HG03520 (cell line): Measurements from ENCODE around the gene ANKRD23.
"Not testable (repeated sequence)": the region's sequence is repeated elsewhere in the genome, so short reads cannot be mapped to it uniquely, and the experiment has no call there.

Source experiments
- ATAC-seq: cut with Tn5 transposase; IDR thresholded peaks from one replicate; pipeline ENCODE4 v1.9.1; 2021; ENCODE audit warnings: mild to moderate bottlenecking, moderate library complexity; ENCODE audit not compliant: unreplicated experiment

The ANKRD23 gene

GRCh38 chr2:96864343-96865091 lies 20.7 kb upstream of the ANKRD23 start:
- ATAC-seq = no peak

GRCh38 chr2:96863575-96864342 lies 19.9 kb upstream of the ANKRD23 start:
- ATAC-seq = no peak

GRCh38 chr2:96863056-96863455 lies 19.2 kb upstream of the ANKRD23 start:
- not testable (repeated sequence) for ATAC-seq

- no peak for ATAC-seq
Measured at GRCh38 chr2:96861074-96861473, 17.3 kb upstream of the ANKRD23 start.

- ATAC-seq = no peak
Measured at GRCh38 chr2:96860065-96861029, 16.5 kb upstream of the ANKRD23 start.

- no peak for ATAC-seq
Measured at GRCh38 chr2:96859681-96860064, 15.9 kb upstream of the ANKRD23 start.

- ATAC-seq = no peak
Measured at GRCh38 chr2:96859099-96859649, 15.4 kb upstream of the ANKRD23 start.

GRCh38 chr2:96857667-96858372 lies 14.0 kb upstream of the ANKRD23 start, which contains the start of gene ANKRD39:
ANKRD39 (minus strand) TSS chr2:96858016; CDS start chr2:96857987, 29 bp downstream.
- ATAC-seq = peak; percentile 96

GRCh38 chr2:96856776-96857666 lies 13.2 kb upstream of the ANKRD23 start:
- ATAC-seq = no peak

- ATAC-seq = no peak
Measured at GRCh38 chr2:96853321-96853720, 9.5 kb upstream of the ANKRD23 start.

- ATAC-seq = no peak
Measured at GRCh38 chr2:96852667-96853066, 8.8 kb upstream of the ANKRD23 start.

GRCh38 chr2:96848264-96848663 lies 4.4 kb upstream of the ANKRD23 start:
- no peak for ATAC-seq

- no peak for ATAC-seq
Measured at GRCh38 chr2:96847586-96847985, 3.8 kb upstream of the ANKRD23 start.

GRCh38 chr2:96846825-96847224 lies 3.0 kb upstream of the ANKRD23 start:
- ATAC-seq = no peak

- ATAC-seq = no peak
Measured at GRCh38 chr2:96844405-96844808, 586 bp upstream of the ANKRD23 start.

- no peak for ATAC-seq
Measured at GRCh38 chr2:96842600-96842999, 1.2 kb downstream of the ANKRD23 start.

- ATAC-seq = no peak
Measured at GRCh38 chr2:96841701-96842495, 1.9 kb downstream of the ANKRD23 start.
